Activated CD4-positive, alpha-beta T cell treated with anti-CD3 and anti-CD28 coated beads, Interleukin-2, amount 50 U/mL, for 48 hours (primary cell): ENCODE data around the gene RCAN1.
"Not testable (repeated sequence)": the region's sequence is repeated elsewhere in the genome, so short reads cannot be mapped to it uniquely, and the experiment has no call there.

Experiments used
- DNase-seq, 2 experiments: peaks; one replicate each; pipeline ENCODE4 v3.0.0-alpha.2; 2020

The RCAN1 gene

DNA sequence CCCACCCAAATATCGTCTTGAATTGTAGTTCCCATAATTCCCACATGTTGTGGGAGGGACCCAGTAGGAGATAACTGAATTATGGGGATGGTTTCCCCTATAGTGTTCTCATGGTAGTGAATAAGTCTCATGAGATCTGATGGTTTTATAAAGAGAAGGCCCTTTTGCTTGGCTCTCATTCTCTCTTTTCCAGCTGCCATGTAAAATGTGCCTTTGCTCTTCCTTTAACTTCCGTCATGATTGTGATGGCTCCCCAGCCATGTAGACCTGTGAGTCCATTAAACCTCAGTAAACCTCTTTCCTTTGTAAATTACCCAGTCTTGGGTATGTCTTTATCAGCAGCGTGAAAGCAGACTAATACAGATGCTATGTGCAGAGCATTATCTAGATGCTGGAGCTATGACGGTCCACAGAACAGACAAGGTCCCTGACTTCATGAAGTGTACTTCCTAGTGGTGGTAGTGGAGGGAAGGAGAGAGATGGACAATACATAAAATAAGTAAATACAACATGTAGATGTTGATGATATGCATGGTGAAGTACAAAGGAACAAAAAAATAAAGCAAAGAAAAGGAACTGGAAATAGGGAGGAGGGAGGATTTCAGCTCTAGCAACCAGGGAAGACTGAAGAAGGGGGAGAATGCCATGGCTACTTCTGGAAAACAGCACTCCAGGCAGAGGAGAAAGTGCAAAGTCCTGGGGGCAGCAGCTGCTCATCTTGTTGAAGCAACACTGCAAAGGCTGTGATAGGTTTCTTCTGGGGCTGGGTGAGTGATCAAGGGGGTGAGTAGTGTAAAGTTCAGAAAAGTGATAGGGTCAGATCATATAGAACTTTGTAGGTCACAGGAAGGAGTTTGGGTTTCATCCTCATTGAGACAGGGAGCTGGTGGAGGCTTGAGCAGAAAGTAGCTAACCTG, 6.8 kb upstream of the RCAN1 start:
- DNase-seq = no peak

DNA sequence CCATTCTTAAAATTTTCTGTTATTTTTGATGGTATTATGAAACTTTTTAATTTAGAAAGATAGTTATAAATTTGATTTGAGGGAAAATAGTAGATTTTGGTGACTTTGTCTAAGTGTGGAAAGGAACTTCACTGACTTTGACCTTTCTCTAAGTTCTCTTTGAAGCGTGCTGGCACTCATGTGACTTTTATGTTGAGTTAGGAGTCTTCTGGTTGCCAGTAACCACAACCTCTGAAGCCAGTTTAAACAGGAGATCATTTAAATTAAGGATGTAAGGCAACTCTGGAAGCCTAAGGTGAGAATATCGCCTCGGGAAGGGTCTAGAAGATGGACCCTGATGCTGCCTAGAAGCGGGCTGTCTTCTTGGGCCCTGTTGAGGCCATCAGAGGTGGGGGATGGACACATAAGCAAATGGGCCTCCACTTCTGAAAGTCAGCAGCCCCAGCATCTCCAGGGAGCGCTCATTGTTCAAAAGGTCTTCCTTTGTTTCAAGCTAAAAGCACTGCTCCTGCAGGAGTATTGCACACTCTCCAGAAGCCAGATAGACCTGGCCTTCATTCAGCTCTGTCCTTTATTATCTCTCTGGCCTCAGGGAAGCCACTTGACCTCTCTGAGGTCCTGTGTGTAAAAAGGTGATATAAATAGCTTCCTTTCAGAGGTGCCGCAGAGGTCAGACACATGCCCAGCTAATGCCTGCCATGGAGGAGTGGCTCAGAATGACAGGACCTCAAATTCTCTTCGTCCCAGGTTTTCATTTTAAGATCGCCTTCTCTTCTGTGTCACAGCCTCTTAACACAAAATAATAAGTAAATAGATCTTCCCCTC, 5.1 kb upstream of the RCAN1 start:
- DNase-seq = no peak

DNA sequence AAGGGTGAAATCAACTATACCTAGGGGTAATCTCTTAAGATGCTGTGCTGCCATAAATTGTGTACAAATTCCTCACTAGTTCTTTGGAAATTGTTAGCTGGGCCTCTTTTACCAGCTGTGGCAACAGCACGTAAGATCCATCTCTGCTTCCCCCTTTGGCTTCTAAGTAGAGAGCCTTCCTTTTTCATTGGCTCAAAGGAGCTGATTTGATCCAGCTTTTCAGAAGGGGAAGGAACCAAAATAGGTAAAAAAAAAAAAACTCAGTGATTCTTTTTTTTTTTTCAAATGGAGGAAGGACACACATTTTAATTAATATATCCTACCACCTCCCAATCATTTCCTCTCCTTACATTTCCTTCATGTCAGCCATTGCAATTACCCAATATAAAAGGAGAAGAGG, 4.0 kb upstream of the RCAN1 start:
- no peak for DNase-seq

DNA sequence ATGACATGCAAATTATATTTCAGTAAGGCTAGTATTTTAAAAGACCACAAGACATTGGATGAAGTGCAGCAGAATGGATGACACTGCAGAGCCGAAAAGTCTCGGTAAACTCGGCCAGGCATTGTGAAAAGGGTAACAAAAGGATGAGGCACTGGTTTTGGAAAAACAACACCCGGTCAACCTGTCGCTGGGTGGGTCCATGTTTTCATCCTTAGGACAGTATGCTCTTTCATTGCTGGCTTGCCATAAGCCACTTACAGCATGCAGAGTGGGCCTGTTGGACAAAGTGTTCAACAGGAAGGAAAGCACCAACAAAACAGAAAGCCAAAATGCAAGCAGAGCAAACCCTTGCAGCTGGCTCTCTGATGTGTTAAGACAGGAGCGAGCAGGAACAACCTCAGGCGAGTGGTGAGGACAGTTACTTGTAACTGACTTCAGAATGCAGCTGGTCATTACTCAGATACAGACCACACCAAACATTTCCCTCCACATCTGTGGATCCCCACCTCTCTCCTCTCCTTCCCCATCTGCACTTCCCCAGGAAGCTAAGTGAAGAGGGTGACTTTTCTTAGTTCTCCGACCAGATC, 2.9 kb upstream of the RCAN1 start:
- no peak for DNase-seq

- no peak for DNase-seq
These were observed 538 bp upstream of the RCAN1 start for GRCh38 chr21:34615487-34615814.

GRCh38 chr21:34613679-34614627, 960 bp downstream of the RCAN1 start:
- peak in 1 of 2 experiments; percentile 18 for DNase-seq

GRCh38 chr21:34612557-34612956, 2.4 kb downstream of the RCAN1 start:
- DNase-seq = no peak

- DNase-seq = no peak
These were observed 2.9 kb downstream of the RCAN1 start for GRCh38 chr21:34612056-34612455.

DNA sequence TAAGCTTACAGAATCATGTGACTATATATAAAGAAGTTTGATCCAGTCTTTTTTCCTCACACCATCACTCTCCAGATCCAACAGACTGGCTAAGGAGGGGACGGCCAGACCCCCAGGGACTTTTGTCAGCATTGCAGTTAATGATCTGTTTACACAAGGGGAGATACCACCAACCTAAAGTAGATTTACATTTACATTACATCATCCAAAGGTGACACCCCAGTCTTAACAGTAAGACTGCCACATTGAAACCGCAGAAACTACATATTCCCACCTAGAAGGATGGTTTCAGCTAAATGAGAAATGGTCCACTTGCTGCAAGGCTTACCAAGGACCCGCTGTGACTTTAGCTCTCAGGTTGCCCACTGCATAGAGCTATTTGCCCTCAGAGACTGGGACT, 3.4 kb downstream of the RCAN1 start:
- no peak for DNase-seq

DNA sequence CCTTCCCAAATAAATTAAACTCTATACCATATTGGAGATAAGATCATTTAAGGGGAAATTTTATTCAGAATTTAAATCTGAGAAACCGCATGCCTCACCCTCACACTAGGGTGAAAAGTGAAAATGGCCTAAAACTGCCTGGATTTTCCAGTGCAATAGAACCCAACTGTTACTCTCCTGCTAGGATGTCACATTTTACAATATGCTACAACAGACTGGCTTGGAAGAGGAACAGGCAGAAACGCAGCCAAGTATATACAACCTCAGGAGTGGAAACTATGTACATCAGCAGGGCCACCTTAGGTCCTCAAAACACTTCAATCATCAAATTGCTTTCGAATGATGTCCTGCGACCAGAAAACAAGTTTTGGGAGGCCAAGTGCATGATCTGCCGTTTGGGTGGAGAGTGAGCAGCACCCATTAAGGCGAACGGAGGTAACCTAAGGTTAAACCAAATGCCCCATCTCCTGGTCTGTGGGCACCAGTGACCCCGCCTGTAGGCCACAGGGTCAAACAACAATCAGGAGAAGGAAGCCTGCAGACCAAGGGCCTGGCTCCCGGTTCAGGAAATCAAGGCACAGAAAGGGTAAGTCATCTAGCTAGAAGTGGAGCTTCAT, 4.9 kb downstream of the RCAN1 start:
- DNase-seq = no peak

GRCh38 chr21:34609244-34609932, 5.5 kb downstream of the RCAN1 start:
- DNase-seq = no peak

DNA sequence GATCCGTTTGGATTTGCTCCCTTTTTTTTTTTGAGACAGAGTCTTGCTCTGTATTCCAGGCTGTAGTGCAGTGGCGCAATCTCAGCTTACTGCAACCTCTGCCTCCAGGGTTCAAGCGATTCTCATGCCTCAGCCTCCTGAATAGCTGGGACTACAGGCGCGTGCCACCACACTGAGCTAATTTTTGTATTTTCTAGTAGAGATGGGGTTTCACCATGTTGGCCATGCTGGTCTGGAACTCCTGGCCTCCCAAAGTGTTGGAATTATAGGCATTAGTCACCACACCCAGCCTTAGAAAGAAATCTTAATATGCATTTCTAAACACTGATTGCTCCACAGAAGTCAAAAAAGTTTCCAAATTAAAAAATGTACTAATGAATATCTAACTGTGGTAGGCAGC, 7.5 kb downstream of the RCAN1 start:
- DNase-seq = not testable (repeated sequence)

- no peak for DNase-seq
These were observed 8.3 kb downstream of the RCAN1 start for GRCh38 chr21:34606621-34607020.

DNA sequence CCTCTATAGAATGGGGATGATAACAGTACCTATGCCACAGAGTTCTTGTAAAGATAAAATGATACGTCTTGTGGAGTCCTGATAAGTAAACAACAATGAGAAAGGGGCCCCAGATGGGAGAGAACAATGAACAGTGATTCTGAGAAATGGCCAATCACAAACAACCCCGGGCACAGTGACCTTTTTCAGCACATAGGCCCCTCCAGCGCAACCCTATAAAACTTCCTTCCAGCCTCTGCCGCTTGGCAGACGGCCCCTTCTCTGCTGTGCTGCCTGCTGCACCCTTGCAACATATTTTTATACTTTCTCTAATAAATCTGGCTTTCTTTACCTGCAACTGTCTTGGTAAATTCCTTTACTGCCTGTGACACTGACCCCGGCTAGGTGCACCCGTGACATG, 8.9 kb downstream of the RCAN1 start:
- DNase-seq = no peak

DNA sequence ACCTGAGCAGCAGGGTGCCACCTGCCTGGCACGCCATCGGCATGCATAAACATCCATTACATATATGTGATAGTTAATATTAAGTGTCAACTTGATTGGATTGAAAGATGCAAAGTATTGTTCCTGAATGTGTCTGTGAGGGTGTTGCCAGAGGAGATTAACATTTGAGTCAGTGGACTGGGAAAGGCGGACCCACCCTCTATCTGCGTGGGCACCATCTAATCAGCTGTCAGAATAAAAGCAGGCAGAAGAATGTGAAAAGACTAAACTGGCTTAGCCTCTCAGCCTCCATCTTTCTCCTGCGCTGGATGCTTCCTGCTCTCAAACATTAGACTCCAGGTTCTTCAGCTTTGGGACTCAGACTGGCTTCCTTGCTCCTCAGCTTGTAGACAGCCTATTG, 10.0 kb downstream of the RCAN1 start:
- not testable (repeated sequence) for DNase-seq

- no peak for DNase-seq
These were observed 10.4 kb downstream of the RCAN1 start for GRCh38 chr21:34604556-34604955.

- no peak for DNase-seq
These were observed 11.2 kb downstream of the RCAN1 start for GRCh38 chr21:34603710-34604057.

DNA sequence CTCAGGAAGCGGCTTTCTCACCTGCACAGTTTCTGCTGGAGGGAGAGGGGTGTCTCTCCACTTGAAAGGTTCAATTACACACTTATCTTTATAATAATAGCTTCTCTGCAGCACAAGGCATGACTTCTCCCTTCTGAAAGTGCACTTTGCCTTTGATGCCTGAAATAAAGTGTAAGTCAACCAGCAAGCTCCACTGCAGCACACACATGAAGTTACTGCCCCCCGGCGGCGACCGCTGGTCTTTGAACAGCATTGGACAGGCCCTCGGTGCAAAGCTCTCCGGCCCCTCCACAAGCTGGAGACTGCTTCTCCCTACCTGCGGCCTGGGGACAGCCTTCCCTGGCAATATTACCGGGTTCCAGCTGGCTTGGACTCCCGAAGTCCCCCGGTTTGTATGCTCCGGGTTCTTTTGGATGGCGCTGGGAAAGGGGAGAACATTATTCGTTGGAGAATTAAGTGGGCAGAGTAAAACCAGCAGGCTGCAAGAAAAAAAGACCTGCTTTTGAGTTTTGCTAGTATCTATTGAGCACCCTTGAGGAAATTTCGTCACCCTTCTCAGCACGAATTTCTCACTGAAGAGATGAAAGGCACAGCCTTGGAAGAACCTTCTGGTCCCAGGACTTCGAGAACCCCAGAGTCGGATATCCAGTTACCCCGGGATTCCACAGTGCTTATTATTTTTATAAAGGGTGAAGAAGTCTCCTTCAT, 11.8 kb downstream of the RCAN1 start:
- peak; percentile 71 to 76 for DNase-seq

- DNase-seq = no peak
These were observed 12.9 kb downstream of the RCAN1 start for GRCh38 chr21:34602061-34602460.

- DNase-seq = no peak
These were observed 15.3 kb downstream of the RCAN1 start for GRCh38 chr21:34599534-34600101.
